Stimulated activated CD4-positive, alpha-beta T cell treated with anti-CD3 and anti-CD28 coated beads, Interleukin-2, amount 100 ng/mL, for 48 hours (primary cell): Measurements from ENCODE around the gene MYRF.

Experiments
- DNase-seq, 2 donors: peaks; one replicate each; pipeline ENCODE4 v3.0.0-alpha.2; 2020

The MYRF gene

DNA sequence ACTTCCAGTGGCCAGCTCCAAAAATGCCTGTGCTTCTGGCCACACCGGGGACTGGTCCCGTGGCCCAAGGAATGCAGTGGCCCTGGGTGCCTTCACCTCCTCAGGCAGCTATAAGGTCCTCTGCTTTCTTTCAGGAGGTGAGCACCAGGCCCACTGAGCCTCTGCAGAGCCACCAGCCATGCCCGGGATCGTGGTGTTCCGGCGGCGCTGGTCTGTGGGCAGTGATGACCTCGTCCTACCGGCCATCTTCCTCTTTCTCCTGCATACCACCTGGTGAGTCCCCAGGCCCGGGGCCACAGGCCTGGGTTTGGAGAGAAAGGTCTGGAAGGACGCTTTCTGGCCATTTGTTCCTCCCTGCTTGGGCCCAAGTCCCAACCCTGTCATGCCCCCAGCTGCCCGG lies 32.5 kb upstream of the MYRF start:
- no peak for DNase-seq

DNA sequence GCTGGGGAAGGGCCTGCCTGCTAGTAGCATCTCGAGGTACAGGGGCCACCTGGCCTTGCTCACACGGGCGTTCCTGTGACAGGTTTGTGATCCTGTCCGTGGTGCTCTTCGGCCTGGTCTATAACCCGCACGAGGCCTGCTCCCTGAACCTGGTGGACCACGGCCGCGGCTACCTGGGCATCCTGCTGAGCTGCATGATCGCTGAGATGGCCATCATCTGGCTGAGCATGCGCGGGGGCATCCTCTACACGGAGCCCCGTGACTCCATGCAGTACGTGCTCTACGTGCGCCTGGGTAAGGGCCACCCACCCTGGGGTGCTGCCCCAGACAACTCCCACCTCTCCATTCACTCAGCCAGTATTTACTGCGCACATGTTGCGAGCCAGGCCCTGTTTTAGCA lies 31.8 kb upstream of the MYRF start:
- no peak for DNase-seq

DNA sequence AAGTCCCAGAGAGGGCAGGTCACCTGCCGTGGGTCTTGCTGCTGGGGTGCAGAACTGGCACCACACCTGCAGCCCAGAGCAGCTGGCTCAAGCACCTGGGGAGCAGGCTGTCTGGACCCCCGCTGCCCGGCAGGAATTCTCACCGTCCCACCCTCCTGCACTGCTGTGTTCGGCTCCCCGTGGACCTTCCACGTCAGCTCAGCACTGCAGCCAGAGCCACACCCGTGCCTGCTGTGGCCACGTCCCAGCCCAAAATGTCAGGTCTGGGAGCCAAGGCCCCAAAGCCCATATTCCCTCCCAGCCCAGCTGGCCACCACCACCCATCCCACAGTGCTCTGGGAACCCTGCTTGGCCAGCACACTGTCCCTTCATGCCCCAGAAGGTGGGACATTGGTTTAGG lies 28.0 kb upstream of the MYRF start:
- DNase-seq: no peak

DNA sequence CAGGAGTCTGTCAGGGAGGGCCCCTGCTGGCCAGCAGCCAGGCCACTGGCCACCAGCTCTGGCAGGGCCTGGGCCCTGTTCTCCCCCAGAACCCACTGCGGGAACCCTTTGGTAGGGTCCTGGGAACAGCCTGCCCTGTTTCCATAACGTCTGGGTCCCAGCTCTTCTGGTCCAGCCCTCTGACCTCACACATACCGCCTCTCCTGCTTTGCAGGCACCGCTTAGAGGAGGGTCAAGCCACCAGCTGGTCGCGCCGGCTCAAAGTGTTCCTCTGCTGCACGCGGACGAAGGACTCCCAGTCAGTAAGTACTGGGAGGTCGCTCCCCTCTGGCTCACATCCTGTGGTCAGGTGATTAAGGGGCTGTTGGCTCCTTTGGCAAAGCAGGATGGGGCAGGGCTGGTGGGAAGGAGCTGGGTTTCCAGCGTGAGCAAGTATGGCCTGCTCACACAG lies 26.6 kb upstream of the MYRF start:
- no peak for DNase-seq

DNA sequence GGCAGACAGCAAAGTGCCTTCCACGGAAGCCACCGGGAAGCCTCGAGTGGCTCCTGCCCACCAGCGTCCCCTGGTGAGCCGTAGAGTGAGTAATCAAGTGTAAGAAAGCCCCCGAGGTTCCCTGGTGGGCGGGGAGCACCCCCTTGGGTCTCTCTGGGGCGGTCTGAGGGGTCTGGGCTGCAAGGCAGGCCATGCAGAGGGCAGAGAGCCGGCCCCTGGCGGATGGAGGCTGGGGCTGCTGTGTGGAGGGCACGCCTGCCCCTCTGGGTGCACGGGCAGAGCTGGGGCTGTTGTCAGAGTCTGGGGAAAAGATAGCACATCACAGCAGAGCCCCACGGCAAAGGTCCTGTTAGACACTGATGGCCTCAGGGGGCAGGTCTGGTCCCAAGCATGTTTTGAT lies 25.7 kb upstream of the MYRF start:
- DNase-seq: no peak

DNA sequence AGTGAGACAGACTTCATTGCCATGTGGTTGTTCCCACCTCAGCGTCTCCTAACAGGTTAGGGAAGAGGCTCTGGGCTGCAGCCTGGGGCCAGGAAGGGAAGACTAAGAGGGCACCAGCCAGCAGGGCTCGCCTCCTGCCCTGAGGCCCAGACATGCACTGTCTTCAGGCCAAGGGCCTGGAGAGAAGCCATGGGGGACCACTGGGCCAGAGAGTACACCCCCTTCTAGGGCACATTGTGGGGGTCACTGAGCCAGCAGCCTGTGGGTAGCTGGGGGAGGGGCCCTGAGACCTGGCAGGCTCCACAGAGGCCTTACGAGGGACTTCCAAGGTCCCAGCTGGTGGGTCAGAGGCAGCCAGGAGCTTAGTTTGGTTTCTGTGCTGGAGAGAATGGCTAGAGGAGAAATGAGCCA lies 25.0 kb upstream of the MYRF start:
- no peak for DNase-seq

DNA sequence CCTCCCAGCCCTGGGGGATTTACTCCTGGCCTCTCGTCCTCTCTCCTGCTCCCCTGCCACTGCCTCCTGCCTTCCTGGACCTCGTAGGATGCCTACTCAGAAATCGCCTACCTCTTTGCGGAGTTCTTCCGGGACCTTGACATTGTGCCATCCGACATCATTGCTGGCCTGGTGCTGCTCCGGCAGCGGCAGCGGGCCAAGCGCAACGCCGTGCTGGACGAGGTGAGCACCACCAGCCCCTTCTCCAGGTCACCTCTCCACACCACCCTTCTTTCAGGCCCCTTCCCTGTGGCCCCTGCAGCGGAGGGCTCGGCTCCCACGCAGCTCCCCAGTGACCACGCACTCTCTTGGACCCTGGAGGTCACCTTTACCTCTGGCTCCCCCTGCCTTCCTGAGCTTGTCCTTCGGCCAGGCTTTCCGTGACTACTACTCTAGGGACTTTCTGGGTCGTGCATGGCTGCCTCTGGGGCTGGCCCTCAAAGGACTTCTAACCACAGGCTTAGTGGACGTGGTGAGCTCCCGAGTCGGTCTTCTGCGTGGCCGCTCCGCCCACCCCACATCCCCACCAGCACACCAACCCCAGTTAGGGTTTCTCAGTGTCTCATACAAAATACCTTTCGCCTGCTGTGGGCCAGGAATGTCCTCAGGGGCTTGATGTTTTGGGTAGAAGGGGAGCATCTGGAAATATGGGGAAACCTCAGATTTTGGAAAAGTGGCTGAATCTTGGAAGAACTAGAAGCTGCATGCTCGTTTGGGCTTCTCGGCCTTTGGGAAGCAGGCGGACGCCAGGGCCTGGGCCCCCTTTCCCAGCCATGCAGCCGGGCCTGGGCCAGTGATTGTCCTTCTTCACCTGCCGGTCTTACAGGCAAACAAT lies 24.1 kb upstream of the MYRF start:
- no peak for DNase-seq

DNA sequence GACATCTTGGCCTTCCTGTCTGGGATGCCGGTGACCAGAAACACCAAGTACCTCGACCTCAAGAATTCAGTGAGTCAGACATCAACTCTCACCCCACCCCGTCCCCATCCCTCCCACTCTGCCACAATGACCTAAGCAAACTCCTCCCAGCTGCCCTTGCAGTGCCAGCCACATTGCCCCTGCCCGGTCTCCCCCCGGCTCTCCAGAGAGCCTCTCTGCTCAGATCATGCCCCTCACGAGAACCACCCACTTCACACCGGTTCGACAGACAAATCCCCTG lies 23.6 kb upstream of the MYRF start:
- DNase-seq: no peak

DNA sequence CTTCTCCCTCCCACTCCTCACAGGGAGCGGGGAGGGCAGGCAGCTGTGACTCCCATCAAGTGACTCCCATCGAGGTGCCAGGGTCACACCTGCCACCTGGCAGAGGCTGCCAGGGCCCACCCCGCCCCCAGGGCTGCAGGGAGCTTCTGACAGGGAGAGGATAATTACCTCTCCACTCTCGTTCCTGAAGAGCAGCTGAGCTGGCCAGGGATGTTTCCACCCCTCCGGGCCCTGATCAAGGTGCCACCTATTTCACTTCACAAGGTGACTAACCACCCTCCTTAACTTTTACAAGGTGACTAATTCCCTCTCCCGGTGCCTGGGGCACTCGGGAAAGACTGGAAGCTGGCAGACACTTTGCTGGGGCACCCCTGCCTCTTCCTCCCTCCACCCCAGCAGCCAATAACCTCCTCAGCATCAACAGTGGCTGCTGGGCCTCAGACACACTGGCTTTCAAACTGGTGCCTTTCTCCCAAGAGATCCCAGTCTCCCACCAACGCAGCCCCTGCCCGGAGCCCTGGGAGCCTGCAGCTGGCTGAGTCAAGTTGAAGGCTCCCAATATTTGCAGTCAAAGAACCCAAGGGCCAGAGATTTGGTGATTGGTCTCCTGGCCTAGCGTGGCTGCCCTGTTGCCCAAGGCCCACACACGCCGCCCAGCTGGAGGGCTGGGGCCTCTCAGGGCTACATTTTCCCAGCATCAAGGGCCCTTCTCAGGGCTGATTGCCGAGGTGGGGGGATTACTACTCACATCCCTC lies 22.0 kb upstream of the MYRF start:
- no peak for DNase-seq

DNA sequence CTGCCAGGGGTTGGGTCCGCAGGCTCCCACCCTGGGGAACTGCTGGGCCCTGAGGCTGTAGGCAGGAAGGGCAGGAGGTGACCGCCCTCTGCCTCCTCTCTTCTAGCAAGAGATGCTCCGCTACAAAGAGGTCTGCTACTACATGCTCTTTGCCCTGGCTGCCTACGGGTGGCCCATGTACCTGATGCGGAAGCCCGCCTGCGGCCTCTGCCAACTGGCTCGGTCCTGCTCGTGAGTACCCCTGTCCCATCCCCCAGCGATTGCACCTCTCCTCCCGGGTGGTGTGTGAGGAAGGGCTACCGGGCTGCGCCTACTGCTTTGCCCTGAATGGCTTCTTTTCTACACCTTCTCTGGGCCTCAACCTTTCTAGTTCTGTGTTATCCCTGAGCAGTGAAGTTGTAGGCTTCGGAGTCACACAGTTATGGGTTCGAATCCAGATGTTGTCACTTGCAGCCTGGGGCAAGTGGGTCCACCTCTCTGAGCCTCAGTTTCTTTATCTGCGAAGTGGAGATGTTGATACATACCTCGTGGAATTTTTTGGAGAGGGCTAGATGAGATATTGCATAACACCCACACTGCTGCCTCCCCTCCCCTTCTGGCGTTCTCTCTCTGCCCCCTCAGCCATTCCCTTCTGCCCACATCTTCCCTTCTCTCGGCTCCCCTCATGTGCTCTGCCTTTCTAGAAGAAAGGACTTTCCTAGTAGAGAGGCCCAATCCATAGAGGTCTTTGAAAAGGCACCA lies 21.1 kb upstream of the MYRF start:
- DNase-seq: no peak

DNA sequence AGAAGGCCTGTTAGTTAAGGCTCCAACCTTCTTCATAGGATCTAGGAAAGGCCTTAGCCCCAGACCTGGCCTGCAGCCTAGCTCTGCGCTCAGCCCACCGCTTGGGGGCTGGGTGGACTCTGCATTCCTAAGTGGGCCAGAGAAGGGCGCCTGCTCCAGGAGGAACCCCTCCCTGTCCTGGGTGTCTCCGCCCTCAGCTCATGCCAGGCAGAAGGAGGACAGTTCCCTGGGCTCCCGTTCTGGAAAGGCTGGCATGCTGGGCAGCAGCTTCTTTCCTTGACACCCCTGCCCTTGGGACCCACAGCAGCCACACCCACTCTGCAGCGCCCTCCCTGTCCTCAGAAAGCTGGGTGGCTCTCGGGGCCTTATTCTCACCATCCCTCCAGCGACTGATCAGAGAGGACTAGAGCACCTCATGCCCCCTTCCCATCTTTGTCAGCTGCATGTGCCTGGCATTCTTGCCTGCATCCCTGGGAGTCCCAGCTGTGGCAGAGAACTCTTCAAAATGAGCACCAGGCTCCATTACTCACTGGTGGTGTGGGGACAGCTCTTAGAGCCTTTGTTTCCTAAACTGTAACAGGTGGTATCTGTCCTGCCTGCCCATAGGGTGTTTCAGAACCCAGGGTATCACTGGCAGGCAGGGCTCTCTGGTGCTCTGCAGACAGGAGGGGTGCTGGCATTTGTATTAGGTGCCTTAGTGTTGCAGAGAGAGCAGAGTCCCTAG lies 20.3 kb upstream of the MYRF start:
- no peak for DNase-seq

DNA sequence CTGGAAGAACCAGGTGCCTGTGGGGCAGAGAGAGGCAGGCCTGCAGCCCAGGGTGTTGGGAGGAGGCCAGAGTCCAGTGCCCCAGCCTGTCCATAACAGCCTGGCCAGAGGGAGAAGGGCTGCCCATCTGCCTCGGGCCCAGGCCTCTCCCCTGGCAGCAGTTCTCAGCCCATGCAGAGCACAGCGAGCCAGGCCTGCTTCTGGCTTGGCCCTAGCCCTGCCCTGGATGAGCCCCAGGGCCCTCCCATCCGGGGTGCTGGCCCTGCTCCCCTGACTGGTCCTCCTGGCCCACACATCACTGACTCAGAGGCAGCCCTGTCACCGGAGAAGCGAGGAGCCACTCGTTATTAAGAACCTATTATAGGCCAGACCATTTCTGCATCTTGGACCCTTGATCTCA lies 19.7 kb upstream of the MYRF start:
- no peak for DNase-seq

DNA sequence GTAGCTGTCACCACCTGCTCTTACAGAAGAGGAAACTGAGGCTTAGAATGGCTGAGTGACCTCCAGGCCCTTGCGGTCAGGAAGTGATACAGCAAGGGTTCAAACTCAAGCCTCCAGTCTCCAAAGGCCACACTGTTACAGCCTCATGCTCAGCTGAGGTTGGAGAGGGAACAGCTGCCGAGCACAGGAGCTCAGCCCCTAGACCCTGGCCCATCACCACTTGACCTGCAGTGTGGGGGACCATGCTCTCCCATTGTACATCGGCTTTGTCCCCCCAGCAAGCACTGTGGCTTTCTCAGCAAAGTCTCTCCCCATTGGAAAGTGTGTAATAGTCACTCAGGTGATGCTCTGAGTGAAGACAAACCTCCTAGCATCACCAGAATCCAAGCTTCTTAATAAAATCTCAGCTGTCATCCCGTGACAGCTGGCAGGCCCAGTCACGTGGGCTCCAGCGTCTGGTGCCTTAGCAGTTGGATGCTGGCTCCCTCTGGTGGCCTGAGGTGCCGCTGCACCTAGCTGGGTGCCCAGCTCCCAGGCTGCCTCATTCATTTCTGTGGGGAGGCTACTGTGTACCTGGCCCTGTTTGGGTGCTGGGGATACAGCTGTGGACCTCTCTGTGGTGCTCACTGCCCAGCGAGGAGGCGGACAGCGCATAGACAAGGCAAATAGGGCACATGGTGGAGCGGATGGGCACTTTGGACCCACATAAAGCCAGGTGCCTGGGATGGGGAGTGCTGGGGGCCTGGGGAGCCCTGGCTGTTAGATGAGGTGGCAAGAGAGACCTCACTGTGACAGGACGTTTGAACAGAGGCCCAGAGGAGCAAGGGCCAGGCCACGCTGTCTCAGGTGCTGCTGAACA lies 19.1 kb upstream of the MYRF start:
- DNase-seq: peak; percentile 78 to 80

DNA sequence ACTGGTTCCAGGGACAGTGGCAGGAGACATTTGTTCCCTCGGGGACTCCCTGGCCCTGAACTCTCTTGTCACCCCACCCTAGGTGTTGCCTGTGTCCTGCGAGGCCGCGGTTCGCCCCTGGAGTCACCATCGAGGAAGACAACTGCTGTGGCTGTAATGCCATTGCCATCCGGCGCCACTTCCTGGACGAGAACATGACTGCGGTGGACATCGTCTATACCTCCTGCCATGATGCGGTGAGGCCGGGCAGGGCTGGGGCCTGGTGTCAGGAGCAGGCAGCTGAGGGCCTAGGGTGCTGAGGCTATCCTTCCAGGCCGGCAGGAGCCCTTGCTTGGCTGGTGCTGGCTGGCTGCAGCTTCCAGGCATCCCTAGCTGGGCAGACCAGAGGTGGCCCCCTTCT lies 17.7 kb upstream of the MYRF start:
- no peak for DNase-seq

DNA sequence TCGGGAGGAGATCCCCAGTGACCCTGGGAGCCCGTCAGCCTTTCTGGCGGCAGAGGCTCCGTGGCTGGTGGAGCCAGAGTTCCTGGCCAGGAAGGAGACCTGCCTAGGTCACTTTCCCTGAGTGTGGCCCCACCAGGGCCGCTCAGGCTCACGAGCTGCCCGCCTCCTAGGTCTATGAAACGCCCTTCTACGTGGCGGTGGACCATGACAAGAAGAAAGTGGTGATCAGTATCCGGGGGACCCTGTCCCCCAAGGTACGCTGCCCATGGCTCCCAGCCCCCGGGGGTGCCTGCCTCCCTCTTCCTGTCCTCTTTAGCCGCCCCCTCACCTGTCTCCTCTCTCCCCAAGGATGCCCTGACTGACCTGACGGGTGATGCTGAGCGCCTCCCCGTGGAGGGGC lies 17.0 kb upstream of the MYRF start:
- DNase-seq: no peak

DNA sequence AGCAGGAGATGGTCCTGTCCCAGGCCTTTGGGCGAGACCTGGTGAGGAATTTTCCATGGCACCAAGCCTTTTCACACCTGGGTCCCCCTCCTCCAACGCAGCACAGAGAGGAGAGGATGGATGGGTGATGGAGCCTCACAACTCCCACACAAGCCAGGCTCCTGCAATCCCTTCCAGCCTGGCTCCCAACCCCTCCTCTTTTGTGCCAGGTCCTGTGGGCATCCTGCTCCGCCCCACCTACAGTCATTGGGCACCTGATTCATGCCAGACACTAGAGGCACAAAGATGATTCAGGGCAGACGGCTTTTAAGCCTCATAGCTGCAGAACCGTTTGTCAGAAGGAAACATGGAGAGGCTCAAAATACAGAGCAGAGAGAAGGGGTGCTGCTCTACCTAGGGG lies 16.1 kb upstream of the MYRF start:
- no peak for DNase-seq

DNA sequence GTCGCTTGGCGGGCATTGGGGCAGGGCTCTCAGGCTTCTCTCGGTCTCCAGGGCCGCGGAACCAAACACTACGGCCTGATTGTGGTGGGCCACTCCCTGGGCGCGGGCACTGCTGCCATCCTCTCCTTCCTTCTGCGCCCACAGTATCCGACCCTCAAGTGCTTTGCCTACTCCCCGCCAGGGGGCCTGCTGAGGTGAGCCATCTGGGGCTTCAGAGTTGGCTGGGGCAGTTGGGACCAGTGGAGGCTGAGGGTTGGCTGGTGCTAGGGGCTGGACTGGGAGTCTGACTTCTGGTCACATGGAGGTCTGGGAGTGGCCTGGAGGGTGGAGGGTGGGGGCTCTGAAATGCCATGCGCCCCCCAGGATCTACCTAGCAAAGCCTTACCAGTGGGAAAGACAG lies 15.3 kb upstream of the MYRF start:
- no peak for DNase-seq

DNA sequence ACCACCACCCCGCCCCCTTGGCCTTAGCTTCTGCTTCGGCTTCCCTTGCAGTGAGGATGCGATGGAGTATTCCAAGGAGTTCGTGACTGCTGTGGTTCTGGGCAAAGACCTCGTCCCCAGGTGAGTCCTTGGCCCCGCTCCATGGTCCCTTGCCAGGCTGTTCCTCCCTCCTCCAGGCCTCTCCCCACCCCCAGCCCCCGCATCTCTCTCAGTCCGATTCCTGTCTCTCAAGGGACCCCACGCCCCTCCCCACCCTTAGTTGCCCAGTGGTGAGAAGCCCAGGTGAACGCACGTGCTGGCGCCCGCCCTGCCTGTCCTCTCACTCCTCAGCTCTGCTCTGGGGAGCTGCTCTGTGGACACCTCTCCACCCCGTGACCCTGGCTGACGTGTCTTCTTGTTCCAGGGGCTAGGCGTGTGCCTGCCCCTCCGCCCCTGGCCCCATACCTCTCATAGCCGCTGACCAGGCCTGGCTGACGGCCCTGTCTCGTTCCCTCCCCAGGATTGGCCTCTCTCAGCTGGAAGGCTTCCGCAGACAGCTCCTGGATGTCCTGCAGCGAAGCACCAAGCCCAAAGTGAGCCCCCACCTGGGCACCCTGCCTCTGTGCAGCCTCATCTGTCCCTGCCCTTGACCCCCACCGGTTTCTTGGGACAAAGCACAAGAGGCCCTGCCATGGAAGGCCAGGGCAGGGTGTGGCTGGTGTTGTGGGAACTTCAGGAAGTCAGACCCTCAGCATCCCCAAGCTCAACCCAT lies 14.6 kb upstream of the MYRF start:
- no peak for DNase-seq

DNA sequence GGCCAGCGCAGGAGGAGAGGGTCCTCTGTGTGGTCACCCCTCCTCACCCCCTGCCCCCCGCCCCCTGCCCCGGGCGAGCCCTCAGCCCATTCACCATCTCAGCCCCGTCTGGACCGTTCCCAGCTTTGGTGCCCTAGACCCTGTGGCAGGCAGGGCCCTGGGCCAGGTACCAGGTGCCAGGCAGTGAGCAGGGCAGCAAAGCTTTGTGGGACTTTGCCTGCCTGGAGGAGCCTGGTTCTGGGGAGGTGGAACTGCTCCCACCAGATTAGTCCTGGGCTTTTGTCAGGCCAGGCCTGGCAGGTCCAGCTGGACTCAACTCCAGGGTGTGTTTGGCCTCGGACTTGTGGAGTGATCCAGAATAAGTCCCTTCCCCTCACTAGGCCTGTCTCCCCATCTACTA lies 13.7 kb upstream of the MYRF start:
- DNase-seq: no peak

DNA sequence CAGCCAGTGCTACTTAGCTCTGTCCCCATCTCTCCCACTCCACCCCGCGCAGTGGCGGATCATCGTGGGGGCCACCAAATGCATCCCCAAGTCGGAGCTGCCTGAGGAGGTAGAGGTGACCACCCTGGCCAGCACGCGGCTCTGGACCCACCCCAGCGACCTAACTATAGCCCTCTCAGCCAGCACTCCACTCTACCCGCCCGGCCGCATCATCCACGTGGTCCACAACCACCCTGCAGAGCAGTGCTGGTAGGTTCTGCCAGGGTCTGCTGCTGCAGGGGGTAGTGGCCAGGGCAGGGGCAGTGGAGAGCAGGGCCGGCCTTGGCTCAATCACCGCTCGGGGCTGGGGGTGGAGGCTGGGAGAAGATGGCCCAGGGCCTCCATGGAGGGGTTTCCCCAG lies 13.0 kb upstream of the MYRF start:
- no peak for DNase-seq

DNA sequence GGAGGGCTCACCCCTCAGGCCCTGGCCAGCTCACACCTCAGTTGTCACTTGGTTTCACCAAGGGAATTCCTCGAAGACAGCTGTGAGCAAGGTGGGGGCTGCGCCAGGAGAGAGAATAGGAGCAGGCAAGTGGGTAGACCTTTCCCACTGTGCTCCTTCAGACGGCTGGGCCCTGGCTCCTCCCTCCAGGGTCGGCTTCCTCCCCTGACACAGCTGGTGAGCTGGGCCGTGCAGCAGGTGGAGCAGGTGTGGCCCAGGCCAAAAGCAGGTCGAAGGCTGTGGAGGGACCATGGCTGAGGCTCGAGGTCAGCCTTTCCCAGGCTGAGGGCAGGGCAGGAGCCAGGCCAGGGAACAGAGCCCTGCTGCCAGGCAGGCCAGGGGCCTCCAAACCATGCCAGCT lies 12.5 kb upstream of the MYRF start:
- no peak for DNase-seq

DNA sequence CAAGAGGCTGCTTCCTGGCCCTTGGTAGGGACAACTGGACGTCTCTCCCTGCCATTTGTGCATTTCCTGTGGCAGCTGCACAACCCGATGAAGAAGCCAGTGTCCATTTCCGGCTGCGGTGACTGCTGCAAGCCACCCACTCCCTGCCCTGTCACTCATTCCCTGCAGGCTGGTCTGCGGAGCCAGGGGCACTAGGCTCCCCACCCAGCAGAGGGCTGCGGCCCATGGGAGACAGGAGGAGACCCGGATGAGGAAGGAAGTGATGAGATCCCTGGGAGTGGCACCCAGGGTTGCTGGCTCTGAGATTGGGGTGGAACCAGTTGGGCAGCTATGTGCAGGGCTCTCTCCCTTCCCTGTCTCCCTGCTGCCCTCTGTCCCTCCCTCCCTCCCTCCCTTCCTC lies 10.0 kb upstream of the MYRF start:
- DNase-seq: no peak
